ENCODE data around the gene LACTBL1. TPM values are rescaled to one million over a fixed set of nuclear protein-coding genes. Genes with fewer than 3 reads are reported as not detected.

Gene LACTBL1
- total RNA-seq, 1 donor from 2014 or later, result not detected

DNA sequence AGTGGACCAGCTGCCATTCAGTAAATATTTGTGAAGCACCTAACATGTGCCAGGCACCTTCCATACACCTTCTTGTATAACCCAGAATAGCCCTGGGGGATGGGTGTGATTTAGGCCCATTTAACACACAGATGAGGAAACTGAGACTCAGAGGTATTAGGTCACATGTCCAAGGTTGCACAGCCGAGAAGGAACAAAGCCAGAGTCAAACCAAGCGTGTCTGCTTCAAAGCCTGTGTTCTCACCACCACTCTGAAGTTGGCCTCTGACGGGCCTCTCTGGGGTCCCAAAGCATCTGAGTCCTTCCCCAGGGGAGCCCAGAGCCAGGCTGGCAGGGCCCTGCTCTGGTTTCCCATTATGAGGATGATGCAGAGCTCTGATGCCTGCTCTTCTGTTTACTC, 65.1 kb downstream of the LACTBL1 start:
- H3K4me1 Mint-ChIP-seq (ENCODE audit: low read depth), result no peaks in the 10 kb centered on the region
- H3K36me3 Mint-ChIP-seq (ENCODE audit: insufficient read depth), result peaks cover 13% of the 10 kb centered on the region
- H3K4me3 Mint-ChIP-seq (ENCODE audit: low read depth), result no peak overlapping the region
- H3K27ac Mint-ChIP-seq, result no peak overlapping the region
- DNase-seq (ENCODE audit: low spot score, unreplicated experiment), result no peak
- TF ChIP-seq, protein P1, sequence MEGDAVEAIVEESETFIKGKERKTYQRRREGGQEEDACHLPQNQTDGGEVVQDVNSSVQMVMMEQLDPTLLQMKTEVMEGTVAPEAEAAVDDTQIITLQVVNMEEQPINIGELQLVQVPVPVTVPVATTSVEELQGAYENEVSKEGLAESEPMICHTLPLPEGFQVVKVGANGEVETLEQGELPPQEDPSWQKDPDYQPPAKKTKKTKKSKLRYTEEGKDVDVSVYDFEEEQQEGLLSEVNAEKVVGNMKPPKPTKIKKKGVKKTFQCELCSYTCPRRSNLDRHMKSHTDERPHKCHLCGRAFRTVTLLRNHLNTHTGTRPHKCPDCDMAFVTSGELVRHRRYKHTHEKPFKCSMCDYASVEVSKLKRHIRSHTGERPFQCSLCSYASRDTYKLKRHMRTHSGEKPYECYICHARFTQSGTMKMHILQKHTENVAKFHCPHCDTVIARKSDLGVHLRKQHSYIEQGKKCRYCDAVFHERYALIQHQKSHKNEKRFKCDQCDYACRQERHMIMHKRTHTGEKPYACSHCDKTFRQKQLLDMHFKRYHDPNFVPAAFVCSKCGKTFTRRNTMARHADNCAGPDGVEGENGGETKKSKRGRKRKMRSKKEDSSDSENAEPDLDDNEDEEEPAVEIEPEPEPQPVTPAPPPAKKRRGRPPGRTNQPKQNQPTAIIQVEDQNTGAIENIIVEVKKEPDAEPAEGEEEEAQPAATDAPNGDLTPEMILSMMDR (IDR thresholded peaks at IDR 0.05; ENCODE audit: unreplicated experiment), result no peak
- H3K27me3 Mint-ChIP-seq, result no peaks in the 10 kb centered on the region
- H3K9me3 Mint-ChIP-seq (ENCODE audit: low read depth), result no peaks in the 10 kb centered on the region

DNA sequence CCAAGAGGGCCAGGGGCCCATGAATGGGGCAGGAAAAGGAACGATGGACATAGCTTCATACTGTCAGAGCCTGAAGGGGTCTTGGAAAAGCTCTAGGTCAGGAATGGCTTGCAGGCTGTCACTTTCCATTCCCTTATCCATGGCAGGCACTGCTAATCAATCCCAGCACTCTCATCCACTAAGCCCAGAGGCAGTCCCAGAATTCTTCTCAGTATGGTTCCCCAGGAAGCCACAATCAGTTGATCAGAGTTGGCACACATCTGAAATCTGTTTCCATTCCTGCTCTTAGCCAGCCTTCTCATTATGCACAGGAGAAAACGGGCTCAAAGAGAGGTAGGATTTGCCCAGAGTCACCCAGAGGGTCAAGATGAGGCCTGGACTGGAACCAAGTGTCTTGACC, 65.7 kb downstream of the LACTBL1 start:
- Mint-ChIP-seq H3K9me3 (ENCODE audit: low read depth) (no peaks in the 10 kb centered on the region), H3K4me1 (ENCODE audit: low read depth) (no peaks in the 10 kb centered on the region), H3K4me3 (ENCODE audit: low read depth) (no peak overlapping the region), H3K27ac (no peak overlapping the region), H3K27me3 (no peaks in the 10 kb centered on the region), H3K36me3 (ENCODE audit: insufficient read depth) (peaks cover 13% of the 10 kb centered on the region)
- TF ChIP-seq, protein P1 (IDR thresholded peaks at IDR 0.05; ENCODE audit: unreplicated experiment), result no peak
- DNase-seq (ENCODE audit: low spot score, unreplicated experiment), result no peak

DNA sequence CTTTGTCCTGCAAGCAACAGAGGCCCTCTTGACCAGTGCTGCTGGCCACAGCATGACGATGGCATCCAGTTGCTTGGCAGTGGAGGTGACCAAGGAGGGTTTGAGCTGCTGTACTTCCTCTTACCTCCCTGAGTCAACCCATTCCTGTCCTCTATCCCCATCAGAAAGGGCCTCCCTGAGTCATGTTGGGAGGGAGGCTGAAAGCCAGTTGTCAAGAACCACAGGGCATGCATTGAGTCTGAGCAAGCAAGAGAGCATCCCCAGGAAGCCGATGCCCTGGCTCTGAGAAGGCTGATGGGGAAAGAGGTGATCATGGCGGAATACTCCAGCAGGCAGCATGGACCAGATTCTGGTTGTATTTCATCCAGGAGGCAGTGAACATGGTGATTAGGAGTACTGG, 69.6 kb downstream of the LACTBL1 start:
- TF ChIP-seq, protein P1 (IDR thresholded peaks at IDR 0.05; ENCODE audit: unreplicated experiment), result no peak
- no peak overlapping the region for H3K4me3 Mint-ChIP-seq (ENCODE audit: low read depth)
- H3K36me3 Mint-ChIP-seq (ENCODE audit: insufficient read depth), result peaks cover 11% of the 10 kb centered on the region
- H3K27me3 Mint-ChIP-seq, result no peaks in the 10 kb centered on the region
- H3K9me3 Mint-ChIP-seq (ENCODE audit: low read depth), result no peaks in the 10 kb centered on the region
- no peak for DNase-seq (ENCODE audit: low spot score, unreplicated experiment)
- H3K4me1 Mint-ChIP-seq (ENCODE audit: low read depth), result no peaks in the 10 kb centered on the region
- no peak overlapping the region for H3K27ac Mint-ChIP-seq

Other genes starting within 250 kb of the LACTBL1 start
- not detected in 2 replicates for gene TEX46, start 43.0 kb upstream of the LACTBL1 start, total RNA-seq
- 190 and 197 TPM in 2 replicates for gene KDM1A, start 46.6 kb upstream of the LACTBL1 start, total RNA-seq
- 45.3 and 47.5 TPM in 2 replicates for gene LUZP1, start 196.0 kb upstream of the LACTBL1 start, total RNA-seq
- 0.20 and 0.31 TPM in 2 replicates for gene HTR1D, start 244.6 kb upstream of the LACTBL1 start, total RNA-seq